Measurements from ENCODE around the gene SLC25A39.
"Not testable (repeated sequence)": the region's sequence is repeated elsewhere in the genome, so short reads cannot be mapped to it uniquely, and the experiment has no call there.

Gene SLC25A39

DNA sequence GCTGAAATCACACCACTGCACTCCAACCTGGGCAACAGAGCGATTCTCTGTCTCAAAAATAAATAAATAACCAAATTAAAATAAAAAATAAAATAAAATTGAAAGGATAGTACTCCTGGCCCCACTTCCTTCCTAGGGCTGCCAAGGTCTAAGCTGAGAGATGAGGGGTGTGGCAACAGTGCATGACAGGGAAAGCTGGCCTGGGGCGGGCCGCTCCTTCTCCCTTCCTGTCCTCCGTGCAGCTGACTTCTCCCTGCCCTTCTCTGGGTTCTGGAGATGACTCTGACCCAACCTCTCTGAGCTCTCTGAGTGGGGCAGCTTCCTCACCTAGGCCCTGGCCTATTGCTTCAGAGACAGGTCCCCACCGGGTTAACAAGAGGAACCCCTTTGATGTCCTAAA, 8.7 kb upstream of the SLC25A39 start:
- no peak for DNase-seq

DNA sequence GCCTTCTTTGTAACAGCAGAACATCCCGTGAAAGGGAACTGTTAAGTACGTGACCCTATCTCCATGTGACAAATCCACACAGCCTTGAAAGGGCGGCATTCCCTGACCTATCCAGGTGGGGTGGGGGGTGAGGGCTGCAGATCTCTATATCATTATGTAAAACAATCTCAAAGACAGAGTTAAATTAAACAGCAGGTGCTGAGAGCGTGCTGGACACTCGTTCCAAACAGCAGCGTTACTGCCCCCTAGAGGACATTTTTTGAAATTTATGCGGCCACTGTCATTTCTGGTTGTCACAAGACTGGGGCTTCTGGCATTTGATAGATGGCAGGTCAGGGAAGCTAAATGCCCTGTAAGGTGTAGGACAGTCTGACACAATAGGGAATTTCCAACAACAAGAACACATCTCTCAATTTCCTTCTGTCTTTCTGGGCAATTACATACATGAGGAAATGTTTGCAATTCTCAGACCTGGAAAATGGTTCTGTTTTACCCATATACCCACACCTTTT, 6.7 kb upstream of the SLC25A39 start:
- DNase-seq: peak; percentile 41

DNA sequence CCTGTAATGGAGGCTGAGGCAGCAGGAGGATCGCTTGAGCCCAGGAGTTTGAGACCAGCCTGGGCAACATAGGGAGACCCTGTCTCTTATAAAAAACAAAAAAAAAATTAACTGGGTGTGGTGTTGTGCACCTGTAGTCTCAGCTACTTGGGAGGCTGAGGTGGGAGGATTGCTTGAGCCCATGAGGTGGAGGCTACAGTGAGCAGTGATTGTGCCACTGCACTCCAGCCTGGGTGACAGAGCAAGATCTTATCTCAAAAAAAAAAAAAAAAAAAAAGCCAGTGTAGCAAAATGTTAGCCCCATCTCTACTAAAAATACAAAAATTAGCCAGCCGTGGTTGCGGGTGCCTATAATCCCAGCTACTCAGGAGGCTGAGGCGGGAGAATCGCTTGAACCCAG, 5.6 kb upstream of the SLC25A39 start:
- DNase-seq: not testable (repeated sequence)

DNA sequence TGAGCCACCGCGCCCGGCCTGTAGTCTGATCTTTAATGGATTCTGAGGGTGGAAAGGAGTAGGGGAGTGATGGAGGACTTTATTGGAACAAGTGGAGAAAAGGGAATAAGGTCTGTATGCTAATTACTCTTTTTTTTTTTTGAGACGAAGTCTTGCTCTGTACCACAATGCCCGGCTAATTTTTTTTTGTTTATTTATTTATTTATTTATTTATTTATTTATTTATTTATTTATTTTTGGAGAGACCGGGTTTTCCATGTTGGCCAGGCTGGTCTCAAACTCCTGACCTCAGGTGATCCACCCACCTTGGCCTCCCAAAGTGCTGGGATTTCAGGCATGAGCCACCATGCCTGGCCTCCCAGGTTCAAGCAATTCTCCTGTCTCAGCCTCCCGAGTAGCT, 4.9 kb upstream of the SLC25A39 start:
- DNase-seq: not testable (repeated sequence)

DNA sequence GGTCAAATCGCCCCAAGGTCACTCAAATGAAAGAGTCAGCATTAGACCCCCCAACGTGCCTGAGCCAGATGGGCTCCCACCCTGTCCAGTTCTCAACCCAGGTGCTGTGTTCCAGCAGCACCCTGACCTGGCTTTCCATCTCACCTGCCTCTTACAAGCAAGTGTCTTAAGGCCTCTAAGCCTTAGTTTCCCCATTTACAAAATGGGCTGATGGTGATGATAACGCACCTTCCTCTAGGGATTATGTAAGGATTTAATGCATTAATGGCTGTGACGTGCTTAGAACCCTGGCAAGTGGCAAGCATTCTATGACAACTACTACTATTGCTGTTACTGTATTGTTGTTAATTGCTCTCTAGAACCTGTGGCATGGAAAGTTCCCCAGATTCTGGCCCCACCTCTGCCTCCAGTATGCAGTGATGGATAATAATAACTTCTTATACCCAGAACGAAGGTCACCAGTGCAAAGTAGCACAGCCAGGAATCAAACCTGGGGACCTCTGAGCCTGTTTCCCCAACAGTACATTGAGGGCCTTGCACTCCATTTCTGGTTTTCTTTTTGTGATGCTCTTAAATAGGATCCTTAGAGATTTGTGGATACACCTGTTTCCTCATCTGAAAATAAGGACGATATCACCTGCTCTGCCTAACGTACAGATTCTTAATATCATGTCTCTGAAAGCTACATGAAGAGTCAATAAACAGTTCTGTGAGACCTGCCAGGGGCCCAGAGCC, 3.3 kb upstream of the SLC25A39 start:
- no peak for DNase-seq

DNA sequence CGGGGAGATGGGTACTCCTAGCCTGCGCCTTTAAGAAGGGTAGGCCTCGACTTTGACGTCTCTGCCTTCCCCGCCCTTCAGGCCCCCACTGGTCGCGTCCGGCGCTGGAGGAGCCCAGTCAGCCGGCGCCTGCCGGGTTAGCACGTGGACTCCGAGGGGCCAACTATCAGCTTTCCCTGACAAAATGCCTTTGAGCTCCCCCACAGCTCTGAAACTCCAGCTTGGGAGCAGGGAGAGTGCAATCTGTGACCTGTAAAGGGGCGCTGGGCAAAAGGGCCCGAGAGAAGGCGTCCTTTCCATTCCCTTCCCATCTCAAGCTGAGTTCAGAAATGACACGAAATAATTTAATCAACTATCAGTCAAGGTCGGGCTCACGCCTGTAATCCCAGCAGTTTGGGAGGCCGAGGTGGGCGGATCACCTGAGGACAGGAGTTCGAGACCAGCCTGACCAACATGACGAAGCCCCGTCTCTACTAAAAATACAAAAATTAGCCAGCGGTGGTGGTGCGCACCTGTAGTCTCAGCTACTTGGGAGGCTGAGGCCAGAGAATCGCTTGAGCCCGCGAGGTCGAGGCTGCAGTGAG, 2.3 kb upstream of the SLC25A39 start:
- DNase-seq: peak; percentile 94

DNA sequence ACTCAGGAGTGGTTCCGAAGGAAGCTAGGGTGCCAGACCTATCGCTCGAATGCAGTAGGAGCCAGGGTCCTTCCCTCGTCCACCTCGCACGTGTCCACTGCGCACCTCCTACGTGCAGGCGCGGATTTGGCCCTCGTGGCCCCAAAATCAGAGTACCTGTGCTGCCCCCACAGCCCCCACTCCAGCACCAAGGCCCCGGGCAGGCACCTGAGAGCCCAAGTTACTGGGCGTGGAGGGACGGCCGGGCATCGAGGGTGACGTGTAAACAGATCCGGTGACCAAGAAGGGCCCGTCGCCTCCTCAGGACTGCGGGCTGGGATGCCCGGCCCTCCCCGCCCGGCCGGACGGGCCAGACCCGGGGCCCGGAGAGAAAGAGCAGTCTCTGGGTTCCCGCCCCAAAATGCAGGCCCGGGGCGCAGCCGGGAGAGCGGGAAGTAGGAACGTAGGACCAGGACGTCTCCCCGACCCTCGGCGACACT, 492 bp downstream of the SLC25A39 start:
- DNase-seq: no peak

DNA sequence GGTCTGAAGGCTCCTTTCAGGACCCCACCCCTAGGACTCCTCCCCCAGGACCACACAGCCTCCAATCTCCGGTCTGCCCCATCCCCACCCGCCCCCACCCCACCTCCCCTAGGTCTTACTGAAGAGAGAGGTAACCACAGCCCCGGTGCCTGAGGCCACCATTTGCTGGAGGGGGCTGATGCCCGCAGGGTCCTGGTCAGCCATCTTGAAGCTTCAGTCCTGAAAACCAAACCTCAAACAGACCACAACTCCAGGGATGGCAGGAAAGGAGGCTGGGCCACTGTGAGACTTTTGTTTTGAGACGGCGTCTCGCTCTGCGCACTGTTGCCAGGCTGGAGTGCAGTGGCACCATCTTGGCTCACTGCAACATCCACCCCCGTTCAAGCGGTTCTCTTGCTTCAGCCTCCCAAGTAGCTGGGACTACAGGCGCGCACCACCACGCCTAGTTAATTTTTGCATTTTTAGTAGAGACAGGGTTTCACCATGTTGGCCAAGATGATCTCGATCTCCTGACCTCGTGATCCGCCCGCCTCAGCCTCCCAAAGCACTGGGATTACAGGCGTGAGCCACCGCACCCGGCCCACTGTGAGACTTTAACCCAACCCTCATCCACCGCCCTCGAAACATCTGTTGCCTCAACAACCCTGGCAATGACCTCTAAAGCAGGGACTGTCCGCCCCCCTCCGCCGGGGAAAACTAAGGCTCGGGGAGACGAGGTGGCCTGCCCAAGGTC, 1.1 kb downstream of the SLC25A39 start:
- no peak for DNase-seq

DNA sequence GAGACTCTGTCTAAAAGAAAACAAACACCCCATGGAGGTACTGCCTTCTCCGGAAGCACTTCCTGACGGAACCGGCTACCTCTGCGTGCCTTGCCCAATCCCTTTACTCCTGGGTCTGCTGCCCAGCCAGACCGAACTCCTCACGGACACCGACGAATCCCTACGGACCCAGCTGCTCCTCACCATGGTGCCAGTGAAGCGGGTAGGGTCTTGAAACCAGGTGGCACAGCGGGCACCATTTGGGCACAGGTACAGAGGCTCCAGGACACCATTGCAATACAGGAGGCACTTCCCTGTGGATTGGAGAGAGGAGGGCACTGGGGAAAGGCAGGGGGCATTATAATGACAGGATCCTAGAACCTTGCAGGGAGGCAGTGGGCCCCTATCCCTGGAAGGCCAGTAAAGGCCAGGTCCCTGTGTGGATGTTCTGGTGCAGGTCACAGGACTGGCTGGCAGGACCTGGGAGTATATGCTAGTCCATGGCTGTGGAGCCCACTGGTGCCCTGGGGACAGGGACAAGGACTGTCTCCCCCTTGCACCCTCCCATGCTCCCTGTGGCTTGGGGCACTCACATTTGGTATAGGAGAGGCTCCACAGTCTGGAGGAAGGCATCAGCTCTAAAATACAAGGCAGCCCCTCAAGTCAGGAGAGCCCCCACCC, 2.3 kb downstream of the SLC25A39 start:
- DNase-seq: no peak

DNA sequence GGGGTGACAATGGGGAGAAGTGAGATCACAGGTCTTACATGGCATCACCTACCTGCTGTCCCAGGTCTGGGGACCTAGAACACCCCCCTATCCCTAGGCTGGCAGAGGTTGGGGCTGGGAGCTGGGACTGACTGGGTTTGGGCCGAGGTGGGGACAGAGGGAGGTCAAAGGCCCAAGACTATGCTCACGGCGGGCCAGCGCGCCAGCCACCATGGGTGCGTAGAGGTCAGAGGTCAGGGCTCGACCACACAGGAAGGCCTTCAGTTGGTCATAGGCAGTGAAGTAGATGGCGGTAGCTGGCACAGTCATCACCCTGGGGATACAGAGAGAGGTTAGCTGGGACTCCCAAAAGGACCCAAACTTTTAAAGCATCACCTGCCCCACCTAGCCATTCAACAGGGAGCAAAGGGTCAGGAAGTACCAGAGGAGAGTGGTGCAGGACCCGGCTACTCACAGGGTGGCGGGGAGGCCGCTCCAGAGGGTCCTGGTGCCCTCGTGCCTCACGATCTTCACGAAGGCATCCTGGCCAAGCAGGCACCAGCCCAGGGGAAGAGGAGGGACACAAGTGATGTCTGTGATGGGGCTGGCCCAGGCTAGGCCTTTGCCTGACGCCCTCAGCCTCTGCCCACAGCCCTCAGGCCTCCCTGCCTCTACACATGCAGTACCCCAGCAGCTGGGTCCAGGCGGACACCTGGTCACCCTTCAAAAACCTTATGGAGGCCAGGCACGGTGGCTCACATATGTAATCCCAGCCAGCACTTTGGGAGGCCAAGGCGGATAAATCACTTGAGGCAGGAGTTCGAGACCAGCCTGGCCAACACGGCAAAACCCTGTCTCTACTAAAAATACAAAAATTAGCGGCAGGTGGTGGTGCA, 3.1 kb downstream of the SLC25A39 start:
- DNase-seq: no peak

DNA sequence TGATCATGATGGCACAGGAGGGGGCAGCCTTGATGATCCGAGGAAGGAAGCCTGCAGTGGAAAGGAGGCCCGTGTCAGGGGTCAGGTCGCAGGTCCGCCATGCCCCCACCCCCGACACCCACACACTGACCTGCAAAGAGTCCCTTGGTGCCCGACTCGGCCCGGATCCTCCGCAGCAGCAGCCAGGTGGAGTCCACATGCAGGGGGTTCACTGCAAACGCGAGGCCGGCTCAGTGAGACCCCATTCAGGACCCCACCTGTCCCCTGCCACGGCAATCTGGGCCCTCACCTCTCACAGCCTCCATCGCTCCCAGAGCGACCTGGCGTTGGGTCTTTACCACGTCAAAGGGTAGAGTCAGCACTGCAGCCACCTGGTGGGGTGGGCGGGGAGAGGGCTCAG, 4.6 kb downstream of the SLC25A39 start:
- no peak for DNase-seq

DNA sequence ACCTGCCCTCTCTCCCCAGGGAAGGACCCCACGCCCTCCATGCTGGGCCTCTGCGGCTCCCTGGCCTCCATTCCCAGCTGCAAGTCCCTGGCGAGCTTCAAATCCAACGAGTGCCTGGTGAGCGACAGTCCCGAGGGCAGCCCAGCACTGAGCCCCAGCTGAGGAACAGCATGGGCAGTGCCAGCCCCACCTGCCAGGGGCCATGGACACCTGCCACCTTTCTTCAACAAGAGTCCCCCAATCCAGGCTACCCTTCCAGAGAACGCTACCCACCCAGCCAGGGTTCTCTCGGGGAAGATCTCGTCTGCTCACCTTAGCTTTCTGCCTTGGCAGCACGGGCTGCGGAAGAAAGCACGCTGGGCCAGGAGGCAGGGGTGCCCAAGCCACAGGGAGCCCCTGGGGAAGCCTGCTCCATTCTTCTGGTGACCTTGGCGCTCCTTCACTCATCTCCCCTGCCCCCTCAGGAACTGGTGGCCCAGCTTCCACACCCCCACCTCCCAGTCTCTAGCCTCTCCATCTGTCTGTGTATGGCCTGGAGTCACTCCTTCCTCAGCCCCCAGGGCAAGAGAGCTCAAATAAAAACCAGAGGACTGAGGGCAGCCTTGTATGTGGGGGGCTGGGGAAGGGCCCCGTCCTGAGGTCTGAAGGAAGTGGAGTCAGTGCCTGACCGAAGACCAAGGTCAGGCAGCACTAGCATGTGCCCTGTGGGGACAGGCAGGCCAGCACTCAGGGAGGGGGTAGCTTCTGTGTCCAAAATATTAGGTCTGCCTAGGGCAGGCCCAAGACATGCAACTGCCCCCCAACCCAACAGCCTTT, 6.3 kb downstream of the SLC25A39 start:
- no peak for DNase-seq

DNA sequence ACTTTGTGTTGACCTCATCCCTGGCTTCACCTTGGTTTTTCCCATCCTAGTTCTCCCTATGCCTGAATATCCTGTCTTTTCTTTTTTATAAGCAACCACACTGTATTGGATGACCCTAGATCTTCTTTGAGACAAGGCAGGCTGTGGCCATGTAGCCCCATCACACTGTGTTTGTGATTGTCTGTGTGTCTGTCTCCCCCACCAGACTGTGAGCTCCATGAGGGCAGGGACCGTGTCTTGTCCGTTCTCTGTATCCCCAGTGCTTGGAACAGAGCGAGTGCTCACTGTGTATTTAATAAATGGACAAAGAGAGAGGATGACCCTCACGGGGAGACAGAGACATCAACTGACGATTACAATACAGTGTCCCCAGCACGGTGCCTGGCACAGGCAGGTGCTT, 7.1 kb downstream of the SLC25A39 start:
- DNase-seq: no peak

DNA sequence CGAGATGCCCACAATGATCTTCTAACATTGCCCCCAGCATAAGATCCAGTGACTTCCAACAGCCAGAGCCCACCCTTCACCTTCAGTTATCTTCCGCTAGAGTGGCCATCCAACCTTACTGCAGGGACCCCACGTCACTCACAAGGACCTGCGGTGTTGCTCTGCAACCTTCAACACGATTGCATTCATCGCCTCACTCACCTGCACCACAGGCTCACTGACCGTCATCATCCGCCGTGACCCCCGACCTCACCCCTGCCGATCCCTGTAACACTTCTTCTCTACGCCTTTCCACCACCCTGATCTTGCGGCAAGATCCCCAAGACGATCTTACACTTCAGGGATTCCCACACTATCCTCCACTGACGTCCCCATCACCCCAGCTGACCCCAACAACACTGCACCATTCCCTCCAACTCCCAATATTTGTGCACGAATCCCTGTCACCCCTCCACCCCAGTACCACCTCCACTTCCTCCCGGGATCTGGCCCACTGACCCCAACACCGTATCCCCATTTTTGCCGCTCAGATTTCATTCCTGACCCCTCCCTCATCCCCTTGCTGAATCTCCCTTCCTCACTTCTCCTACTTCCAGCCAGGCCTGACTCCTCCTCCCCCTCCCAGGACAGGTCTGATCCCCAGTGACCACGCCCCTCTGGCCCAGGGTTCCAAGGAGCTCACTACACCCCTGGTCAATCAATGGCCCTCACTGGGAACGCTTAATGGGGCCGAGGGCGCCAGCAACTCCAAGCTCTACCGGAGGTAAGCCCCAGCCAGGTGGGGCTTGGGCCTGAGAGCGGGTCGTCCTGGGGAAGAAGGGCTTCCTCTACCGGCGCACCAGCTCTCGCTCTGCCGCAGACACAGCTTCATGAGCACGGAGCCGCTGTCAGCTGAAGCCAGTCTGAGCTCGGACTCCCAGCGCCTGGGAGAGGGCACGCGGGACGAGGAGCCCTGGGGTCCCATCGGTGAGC, 8.6 kb downstream of the SLC25A39 start:
- DNase-seq: no peak

DNA sequence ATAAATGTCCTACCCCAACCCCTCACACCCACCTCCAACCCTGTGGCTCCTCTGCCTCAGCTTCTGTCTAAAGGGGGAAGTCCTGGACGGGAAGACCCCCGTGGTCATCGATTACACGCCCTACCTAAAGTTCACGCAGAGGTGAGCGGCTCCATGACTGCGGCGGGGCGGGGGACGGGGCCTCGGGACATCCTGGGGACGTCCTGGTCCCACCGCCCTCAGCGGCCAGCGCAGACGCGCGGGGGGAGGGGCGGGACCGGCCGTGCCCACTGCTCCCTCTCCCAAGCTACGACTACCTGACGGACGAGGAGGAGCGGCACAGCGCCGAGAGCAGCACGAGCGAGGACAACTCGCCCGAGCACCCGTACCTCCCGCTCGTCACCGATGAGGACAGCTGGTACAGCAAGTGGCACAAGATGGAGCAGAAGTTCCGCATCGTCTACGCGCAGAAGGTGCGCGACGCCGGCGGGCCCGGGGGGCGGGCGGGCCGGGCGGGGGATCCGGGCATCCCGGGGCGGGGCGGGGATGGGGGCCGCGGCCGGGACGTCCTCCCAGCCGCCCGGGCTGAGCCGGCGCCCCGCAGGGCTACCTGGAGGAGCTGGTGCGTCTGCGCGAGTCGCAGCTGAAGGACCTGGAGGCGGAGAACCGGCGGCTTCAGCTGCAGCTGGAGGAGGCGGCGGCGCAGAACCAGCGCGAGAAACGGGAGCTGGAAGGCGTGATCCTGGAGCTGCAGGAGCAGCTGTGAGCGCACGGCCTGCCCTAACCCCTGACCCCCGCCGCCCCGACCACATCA, 9.6 kb downstream of the SLC25A39 start:
- peak; percentile 46 for DNase-seq

DNA sequence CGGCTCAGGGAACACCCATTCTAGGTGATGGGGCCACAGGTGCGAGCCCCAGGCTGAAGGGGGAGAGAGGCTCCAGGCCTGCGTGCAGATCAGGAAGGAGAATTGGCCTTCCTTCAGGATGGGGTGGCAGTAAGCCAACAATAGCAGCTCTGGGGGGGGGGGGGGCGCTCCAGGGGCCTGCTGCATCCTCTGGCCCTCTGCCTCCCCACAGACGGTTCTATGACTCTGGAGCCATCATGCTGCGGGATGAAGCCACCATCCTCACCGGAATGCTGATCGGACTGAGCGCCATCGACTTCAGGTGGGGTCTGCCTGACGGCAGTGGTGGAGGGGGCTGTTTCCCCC, 10.1 kb downstream of the SLC25A39 start:
- DNase-seq: no peak

DNA sequence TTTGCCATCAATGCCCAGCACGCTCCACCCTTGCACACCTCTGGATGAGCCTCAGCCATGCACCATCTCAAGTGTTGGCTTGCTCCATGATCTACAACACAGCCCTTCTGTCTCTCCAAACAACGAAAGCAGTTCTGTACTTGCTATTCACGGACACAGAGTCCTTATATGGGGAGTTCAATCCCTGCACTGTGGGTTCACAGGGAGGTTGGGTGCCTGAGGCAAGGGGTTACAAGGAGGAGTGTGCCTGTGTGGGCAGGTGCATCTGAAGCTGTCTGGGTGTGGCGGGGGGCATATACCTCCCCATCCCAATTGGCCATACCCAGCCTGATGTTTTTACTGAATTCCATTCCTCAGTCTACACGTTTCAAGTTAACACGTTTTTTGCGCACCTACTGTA, 10.6 kb downstream of the SLC25A39 start:
- DNase-seq: no peak

DNA sequence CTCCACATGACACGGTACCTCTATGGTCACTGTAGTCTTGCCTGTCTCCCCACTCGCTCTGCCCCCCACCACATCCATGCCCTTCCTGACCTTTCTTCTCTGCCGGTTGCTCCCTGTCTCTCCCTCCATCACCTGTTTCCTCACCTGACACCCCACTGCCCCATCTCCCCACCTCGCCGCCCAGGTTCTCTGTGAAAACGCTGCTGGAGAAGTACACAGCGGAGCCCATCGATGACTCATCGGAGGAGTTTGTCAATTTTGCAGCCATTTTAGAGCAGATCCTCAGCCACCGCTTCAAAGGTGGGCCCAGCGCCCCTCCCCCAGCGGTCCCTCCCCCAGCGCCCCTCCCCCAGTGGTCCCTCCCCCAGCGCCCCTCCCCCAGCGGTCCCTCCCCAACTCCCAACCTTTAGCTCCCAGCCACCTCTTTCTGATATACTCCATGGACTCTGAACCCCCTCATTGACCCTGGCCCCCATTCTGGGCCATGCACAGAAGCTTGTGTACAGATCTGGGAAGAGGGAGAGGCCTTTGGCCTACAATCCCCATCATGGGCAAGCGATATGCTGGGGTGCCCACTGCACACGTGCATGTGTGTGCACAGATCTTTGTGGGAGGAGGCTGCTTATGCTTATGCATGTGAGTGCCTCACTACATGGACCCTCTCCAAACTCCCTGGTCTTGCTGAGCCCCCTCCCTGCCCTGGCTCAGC, 12.1 kb downstream of the SLC25A39 start:
- DNase-seq: no peak

Data from stimulated activated naive CD4-positive, alpha-beta T cell treated with Interleukin-2 at 50 U/mL for 16 hours (primary cell).